ENCODE data around the gene C6orf15.

- TF ChIP-seq CTCF (IDR thresholded peaks at IDR 0.05) (no peak), EZH2 (IDR thresholded peaks at IDR 0.05) (no peak), EZH2phosphoT487 (IDR thresholded peaks at IDR 0.05) (no peak)
Observed at GRCh38 chr6:31103136-31103535, 9.2 kb downstream of the C6orf15 start.
